GM18873 (cell line): ENCODE measurements around the gene MTCL1.

ENCODE experiments used
- ATAC-seq: cut with Tn5 transposase; IDR thresholded peaks from one replicate; pipeline ENCODE4 v1.9.1; 2021; ENCODE audit warnings: mild to moderate bottlenecking, moderate library complexity, moderate number of reproducible peaks; ENCODE audit not compliant: unreplicated experiment, low FRiP score

Gene MTCL1

DNA sequence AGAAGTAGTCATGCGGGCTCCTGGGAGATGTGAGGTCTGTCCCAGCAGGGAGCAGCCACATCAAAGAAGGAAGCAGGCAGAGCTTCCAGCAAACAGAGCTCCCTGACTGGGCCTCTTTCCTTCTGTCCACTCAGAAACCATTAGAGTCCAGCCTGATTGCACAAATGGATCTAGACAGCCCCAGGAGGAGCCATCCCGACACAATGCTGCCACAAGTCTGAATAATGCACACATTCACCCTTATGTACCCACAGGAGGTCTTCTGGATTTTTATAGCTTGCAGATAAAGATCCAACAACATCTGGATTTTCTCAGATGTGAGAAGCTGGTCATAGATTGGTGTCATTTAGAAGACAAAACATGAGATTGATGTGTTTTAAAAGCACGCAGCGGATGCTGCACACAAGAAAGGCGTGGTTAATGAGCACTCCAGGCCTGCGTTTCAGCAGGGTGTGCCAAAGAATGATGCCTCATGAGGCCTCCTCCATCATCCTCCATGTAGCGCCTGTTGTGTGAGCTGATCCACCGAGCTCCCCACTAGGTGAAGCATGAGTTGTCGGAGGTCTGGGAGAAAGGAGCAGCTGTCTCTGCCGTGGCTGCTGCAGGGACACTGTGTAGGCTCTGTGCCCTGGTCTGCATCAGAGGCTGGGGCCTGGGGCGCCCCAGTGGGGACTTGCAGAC lies 60.6 kb downstream of the MTCL1 start:
- no peak for ATAC-seq

- ATAC-seq: no peak
Measured at GRCh38 chr18:8766559-8767293, 61.4 kb downstream of the MTCL1 start.

- no peak for ATAC-seq
Measured at GRCh38 chr18:8767340-8767739, 62.0 kb downstream of the MTCL1 start.

- no peak for ATAC-seq
Measured at GRCh38 chr18:8769509-8770095, 64.2 kb downstream of the MTCL1 start.

- no peak for ATAC-seq
Measured at GRCh38 chr18:8770657-8771056, 65.3 kb downstream of the MTCL1 start.

GRCh38 chr18:8771930-8772329 lies 66.6 kb downstream of the MTCL1 start:
- no peak for ATAC-seq

- ATAC-seq: no peak
Measured at GRCh38 chr18:8773980-8774379, 68.6 kb downstream of the MTCL1 start.

GRCh38 chr18:8776013-8776943 lies 70.9 kb downstream of the MTCL1 start:
- no peak for ATAC-seq

DNA sequence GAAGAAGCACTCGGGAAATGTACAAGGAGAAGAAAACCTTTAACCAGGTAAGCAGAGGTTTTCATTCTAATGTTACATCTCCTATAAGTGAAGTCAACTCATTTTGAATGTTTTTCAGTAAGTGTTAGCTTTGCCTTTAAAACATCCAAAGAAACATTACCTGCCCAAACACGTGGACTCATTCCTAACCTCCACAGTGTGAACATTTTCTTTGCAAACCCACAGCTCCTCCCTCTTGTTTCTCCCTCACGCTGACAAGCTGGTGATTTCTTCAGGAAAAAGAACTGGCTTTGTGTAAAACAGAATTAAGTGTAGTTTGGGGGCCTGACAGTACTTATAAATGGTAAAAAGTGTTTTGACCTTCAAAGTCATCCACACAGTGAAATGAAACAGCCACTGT lies 72.5 kb downstream of the MTCL1 start:
- ATAC-seq: no peak

- no peak for ATAC-seq
Measured at GRCh38 chr18:8778386-8778785, 73.0 kb downstream of the MTCL1 start.

DNA sequence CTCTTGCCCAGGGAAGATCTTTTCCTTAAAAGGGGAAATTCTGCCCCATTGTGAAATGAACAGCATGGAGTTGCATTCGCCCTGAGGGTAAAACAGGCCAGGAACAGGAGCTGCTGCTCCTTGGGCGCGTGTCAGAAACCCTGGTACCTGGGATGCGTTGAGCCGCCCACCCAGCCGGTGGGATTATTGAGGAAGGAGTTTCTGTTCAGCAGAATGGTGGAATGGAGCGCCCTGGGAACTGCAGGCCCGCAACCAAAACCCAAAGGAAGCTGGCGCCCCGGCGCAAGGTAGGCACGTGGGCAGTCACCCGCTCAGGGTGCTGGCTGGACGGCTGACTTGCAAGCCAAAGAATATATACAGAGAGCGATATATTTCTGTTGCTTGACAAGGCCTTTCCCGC lies 73.5 kb downstream of the MTCL1 start:
- ATAC-seq: no peak

DNA sequence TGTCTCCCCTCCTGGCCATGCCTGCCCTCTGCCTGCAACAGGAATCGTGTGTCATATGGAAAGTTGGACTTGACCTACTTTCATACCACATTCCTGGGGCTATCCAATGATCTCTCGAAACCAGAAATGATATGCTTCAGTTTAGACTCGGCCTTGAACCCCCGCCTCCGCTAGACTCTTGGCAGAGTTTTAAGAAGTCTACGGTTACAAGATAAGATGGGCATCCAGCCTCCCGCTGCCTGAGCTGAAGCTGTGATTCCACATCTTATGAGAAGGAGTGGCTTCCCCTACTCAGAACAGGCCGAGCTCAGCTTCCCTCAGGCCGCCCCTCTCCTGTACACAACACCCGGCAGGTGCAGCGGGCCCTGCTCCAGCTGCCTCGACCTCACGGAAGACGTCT lies 73.9 kb downstream of the MTCL1 start:
- no peak for ATAC-seq

DNA sequence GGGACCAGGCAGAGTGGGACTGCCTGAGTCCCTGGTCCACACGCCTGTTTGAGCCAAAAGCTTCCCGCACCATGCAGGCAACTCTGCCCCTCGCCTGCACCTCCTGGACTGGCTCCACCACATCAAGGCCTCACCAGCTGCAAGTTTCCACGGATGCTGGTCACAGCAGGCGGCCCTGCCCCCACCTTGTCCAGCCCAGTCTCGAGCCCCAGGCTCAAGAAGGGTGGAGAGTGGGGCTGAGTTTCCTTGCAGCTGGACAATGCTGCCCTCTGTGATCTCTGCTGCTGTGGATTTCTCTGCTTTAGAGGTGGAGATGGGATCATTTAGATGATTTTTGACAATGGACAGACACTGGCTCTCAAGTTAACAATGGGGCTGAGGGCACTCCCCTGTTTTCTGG lies 74.9 kb downstream of the MTCL1 start:
- ATAC-seq: no peak

GRCh38 chr18:8781671-8782070 lies 76.3 kb downstream of the MTCL1 start:
- no peak for ATAC-seq

DNA sequence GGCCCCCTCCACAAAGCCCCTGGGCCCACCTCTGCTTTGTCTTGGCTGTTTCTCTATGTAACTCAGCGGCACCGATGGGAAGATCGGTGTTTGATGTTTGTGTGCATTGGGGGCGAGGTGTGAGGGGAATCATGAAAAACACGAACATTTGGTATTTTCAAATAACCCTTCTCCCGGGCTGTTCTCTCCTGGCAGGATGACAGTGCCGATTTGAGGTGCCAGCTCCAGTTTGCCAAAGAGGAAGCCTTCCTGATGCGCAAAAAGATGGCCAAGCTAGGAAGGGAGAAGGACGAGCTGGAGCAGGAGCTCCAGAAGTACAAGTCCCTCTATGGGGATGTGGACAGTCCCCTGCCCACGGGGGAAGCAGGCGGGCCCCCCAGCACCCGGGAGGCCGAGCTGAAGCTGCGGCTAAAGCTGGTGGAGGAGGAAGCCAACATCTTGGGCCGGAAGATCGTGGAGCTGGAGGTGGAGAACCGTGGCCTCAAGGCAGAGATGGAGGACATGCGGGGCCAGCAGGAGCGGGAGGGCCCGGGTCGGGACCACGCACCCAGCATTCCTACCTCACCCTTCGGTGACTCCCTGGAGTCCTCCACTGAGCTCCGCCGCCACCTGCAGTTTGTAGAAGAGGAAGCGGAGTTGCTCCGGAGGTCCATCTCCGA lies 78.1 kb downstream of the MTCL1 start:
- ATAC-seq: no peak

DNA sequence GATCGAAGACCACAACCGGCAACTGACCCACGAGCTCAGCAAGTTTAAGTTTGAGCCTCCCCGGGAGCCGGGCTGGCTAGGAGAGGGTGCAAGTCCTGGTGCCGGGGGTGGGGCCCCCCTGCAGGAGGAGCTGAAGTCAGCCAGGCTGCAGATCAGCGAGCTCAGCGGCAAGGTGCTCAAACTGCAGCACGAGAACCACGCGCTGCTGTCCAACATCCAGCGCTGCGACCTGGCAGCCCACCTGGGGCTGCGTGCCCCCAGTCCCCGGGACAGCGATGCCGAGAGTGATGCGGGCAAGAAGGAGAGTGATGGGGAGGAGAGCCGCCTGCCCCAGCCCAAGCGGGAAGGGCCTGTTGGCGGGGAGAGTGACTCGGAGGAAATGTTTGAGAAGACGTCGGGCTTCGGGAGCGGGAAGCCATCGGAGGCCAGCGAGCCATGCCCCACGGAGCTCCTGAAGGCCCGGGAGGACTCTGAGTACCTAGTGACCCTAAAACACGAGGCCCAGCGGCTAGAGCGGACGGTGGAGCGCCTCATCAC lies 78.7 kb downstream of the MTCL1 start:
- ATAC-seq: no peak

DNA sequence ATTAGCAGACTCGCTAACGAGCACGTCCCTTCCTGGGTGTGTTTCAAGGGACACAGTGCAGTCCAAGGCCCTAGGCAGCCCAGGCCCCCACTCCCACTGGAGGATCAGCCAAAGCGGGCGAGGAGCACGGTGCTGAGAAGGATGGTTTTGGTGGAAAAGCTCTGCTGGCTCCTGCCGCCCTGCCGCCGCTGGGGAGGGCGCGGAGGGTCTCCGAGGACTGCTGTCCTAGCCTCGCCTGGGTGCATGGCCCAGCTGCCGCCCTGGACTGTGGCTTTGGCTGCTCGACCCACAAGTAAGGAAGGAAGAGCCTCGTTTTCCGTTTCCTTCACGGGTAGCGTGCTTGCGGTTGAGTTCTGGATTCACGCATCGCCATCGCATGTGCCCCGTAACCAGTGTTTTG lies 79.9 kb downstream of the MTCL1 start:
- no peak for ATAC-seq

GRCh38 chr18:8785855-8786482 lies 80.6 kb downstream of the MTCL1 start:
- ATAC-seq: no peak

DNA sequence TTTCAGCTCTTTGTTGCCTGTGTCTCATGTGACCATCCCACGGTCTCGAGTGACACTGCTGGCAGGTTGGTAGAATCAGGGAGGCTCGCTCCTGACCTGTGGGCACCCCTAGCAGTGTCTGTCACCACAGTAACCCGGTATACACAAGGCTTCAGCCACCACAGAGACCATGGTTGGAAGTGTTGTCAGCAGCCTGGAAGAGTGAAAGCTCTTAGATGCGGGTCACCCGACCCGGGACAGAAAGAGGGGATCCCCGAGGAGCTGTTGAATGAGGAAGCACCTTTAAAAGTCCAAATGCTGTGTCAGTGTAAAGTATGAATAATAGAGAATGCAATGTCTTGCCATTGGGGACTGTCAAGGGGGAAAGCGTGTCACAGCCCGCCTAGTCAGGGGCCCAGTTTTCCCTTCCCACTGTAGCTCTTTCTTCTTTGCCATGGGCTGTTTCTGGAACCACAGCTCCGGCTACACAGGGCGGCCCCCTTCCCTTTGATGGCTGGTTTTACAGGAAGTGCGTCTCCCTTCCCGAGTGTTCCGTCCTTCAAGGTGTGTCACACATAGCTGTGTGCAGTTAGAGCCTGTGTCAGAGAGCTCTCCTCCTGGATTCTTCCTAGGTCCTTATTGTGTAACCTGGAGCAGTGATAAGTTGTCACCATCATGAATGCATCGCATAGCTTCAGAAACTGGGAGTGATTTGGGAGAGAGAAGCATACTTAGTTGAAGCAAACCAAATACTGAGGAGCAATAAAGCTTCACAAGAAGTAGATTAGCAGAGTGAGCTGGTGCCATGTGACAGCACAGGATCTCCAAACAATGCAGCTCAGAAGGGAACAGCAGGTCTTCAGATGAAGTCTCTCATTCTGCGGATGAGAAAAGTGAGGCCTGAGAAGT lies 81.4 kb downstream of the MTCL1 start:
- no peak for ATAC-seq
